C4-2B (cell line): Measurements from ENCODE around the gene AMOTL2.

ENCODE experiments used
- H3K27ac ChIP-seq: fragments of 450-650 bp; 2 replicates; pipeline ENCODE4 v1.5.1; 2017
- CTCF ChIP-seq: fragments of 450-650 bp; conservative IDR thresholded peaks from 2 replicates; pipeline ENCODE4 v1.5.1; 2017; ENCODE audit warnings: mild to moderate bottlenecking
- ZFX ChIP-seq: fragments of 450-650 bp; IDR thresholded peaks from 2 replicates; pipeline ENCODE4 v1.6.1; 2017

AMOTL2 gene

GRCh38 chr3:134404366-134404885, 30.2 kb upstream of the AMOTL2 start:
- no peak overlapping the region for H3K27ac ChIP-seq
- TF ChIP-seq CTCF (no peak), ZFX (no peak)

- no peak overlapping the region for H3K27ac ChIP-seq
- TF ChIP-seq CTCF (no peak), ZFX (no peak)
Measured at GRCh38 chr3:134397755-134398154, 23.5 kb upstream of the AMOTL2 start.

GRCh38 chr3:134395103-134395502, 20.9 kb upstream of the AMOTL2 start:
- TF ChIP-seq CTCF (no peak), ZFX (no peak)
- no peak overlapping the region for H3K27ac ChIP-seq

GRCh38 chr3:134394380-134394779, 20.1 kb upstream of the AMOTL2 start:
- no peak for TF ChIP-seq ZFX
- no peak for TF ChIP-seq CTCF
- H3K27ac ChIP-seq, result no peak overlapping the region

GRCh38 chr3:134393074-134393473, 18.8 kb upstream of the AMOTL2 start:
- no peak overlapping the region for H3K27ac ChIP-seq
- TF ChIP-seq ZFX, result no peak
- no peak for TF ChIP-seq CTCF

- TF ChIP-seq ZFX (no peak), CTCF (no peak)
- H3K27ac ChIP-seq, result no peak overlapping the region
Measured at GRCh38 chr3:134392336-134392983, 18.2 kb upstream of the AMOTL2 start.

GRCh38 chr3:134389865-134390264, 15.6 kb upstream of the AMOTL2 start:
- TF ChIP-seq ZFX, result no peak
- no peak for TF ChIP-seq CTCF
- H3K27ac ChIP-seq, result no peak overlapping the region
